ENCODE measurements around the gene RASSF4. TPM values are rescaled to one million over a fixed set of nuclear protein-coding genes. Genes with fewer than 3 reads are reported as not detected.
A peak's percentile ranks its signal among the peaks of the same experiment; 100 is the strongest.

RASSF4 gene
- total and polyA plus RNA-seq, 9 of the 15 experiments (the other 6 are each of a cell fraction or from before 2014, with no cell fraction given): 0.01 to 0.62 (median 0.11) TPM; not detected in 3

GRCh38 chr10:45000752-45001380, 41.3 kb downstream of the RASSF4 start, which contains the start of gene ZNF22 (continued):
- TF ChIP-seq, protein P1, sequence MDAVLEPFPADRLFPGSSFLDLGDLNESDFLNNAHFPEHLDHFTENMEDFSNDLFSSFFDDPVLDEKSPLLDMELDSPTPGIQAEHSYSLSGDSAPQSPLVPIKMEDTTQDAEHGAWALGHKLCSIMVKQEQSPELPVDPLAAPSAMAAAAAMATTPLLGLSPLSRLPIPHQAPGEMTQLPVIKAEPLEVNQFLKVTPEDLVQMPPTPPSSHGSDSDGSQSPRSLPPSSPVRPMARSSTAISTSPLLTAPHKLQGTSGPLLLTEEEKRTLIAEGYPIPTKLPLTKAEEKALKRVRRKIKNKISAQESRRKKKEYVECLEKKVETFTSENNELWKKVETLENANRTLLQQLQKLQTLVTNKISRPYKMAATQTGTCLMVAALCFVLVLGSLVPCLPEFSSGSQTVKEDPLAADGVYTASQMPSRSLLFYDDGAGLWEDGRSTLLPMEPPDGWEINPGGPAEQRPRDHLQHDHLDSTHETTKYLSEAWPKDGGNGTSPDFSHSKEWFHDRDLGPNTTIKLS (IDR thresholded peaks at IDR 0.05; ENCODE audit: borderline replicate concordance, low read depth): peak; percentile 94
- no peak for TF ChIP-seq HMBOX1 (IDR thresholded peaks at IDR 0.05)
- TF ChIP-seq ZFP30 (CRISPR knock-in tag; IDR thresholded peaks at IDR 0.05; ENCODE audit: borderline replicate concordance): no peak
- TF ChIP-seq ZNF589 (CRISPR knock-in tag; IDR thresholded peaks at IDR 0.05; ENCODE audit: low read depth): peak; percentile 87
- TF ChIP-seq, protein P2, sequence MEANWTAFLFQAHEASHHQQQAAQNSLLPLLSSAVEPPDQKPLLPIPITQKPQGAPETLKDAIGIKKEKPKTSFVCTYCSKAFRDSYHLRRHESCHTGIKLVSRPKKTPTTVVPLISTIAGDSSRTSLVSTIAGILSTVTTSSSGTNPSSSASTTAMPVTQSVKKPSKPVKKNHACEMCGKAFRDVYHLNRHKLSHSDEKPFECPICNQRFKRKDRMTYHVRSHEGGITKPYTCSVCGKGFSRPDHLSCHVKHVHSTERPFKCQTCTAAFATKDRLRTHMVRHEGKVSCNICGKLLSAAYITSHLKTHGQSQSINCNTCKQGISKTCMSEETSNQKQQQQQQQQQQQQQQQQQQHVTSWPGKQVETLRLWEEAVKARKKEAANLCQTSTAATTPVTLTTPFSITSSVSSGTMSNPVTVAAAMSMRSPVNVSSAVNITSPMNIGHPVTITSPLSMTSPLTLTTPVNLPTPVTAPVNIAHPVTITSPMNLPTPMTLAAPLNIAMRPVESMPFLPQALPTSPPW (CRISPR knock-in tag; IDR thresholded peaks at IDR 0.05): peak; percentile 93
- TF ChIP-seq SFPQ (IDR thresholded peaks at IDR 0.05; ENCODE audit: low read depth, low read length): no peak
- TF ChIP-seq HDGF (IDR thresholded peaks at IDR 0.05): no peak
- TF ChIP-seq, protein P3, sequence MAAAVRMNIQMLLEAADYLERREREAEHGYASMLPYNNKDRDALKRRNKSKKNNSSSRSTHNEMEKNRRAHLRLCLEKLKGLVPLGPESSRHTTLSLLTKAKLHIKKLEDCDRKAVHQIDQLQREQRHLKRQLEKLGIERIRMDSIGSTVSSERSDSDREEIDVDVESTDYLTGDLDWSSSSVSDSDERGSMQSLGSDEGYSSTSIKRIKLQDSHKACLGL (CRISPR knock-in tag; IDR thresholded peaks at IDR 0.05; ENCODE audit: borderline replicate concordance, poor library complexity, severe bottlenecking): no peak
- TF ChIP-seq RFX7 (CRISPR knock-in tag; IDR thresholded peaks at IDR 0.05): no peak
- peak; percentile 20; the same call in 1 of the 2 replicates for TF ChIP-seq MBD2 (IDR thresholded peaks at IDR 0.05; ENCODE audit: borderline replicate concordance, low read depth)
- no peak for TF ChIP-seq BCOR (IDR thresholded peaks at IDR 0.05)
- peak; percentile 92 for TF ChIP-seq E2F3 (CRISPR knock-in tag; IDR thresholded peaks at IDR 0.05)
- no peak for TF ChIP-seq SAFB2 (IDR thresholded peaks at IDR 0.05; ENCODE audit: borderline replicate concordance, low read depth, low read length, severe bottlenecking)
- no peak for TF ChIP-seq CBX8 (IDR thresholded peaks at IDR 0.05; ENCODE audit: borderline replicate concordance, extremely low read depth, low read depth, low read length, poor library complexity, severe bottlenecking)
- no peak for TF ChIP-seq EZH2 (IDR thresholded peaks at IDR 0.05; ENCODE audit: borderline replicate concordance, low read depth, low read length)
- peak; percentile 76; the same call in 1 of the 2 replicates for TF ChIP-seq BRD4 (IDR thresholded peaks at IDR 0.05)
- TF ChIP-seq WHSC1 (IDR thresholded peaks at IDR 0.05; ENCODE audit: low read length): no peak
- no peak for TF ChIP-seq EWSR1 (IDR thresholded peaks at IDR 0.05; ENCODE audit: borderline replicate concordance, low read depth, partially characterized antibody)
- TF ChIP-seq COPS2 (conservative IDR thresholded peaks at IDR 0.05): no peak
